HG03060 (cell line): Measurements from ENCODE around the gene OR51S1.
"Not testable (repeated sequence)": the region's sequence is repeated elsewhere in the genome, so short reads cannot be mapped to it uniquely, and the experiment has no call there.

Experiments
- ATAC-seq: cut with Tn5 transposase; IDR thresholded peaks from one replicate; pipeline ENCODE4 v1.9.1; 2021; ENCODE audit warnings: low read depth, moderate number of reproducible peaks; ENCODE audit not compliant: unreplicated experiment

OR51S1 gene

GRCh38 chr11:4809246-4809645 is 39.8 kb downstream of the OR51S1 start:
- ATAC-seq, result no peak

- no peak for ATAC-seq
Observed at GRCh38 chr11:4808476-4808875, 40.5 kb downstream of the OR51S1 start.

GRCh38 chr11:4804280-4804679 is 44.7 kb downstream of the OR51S1 start, which contains the start of gene OR52R1:
OR52R1 (minus strand) TSS chr11:4804380; CDS start chr11:4804380, 0 bp downstream.
- no peak for ATAC-seq

- ATAC-seq, result not testable (repeated sequence)
Observed at GRCh38 chr11:4801316-4801715, 47.7 kb downstream of the OR51S1 start.

GRCh38 chr11:4798427-4799183 is 50.4 kb downstream of the OR51S1 start:
- no peak for ATAC-seq
